ENCODE results near the gene COL16A1. TPM values are rescaled to one million over a fixed set of nuclear protein-coding genes. Genes with fewer than 3 reads are reported as not detected.
"Not testable (repeated sequence)": the region's sequence is repeated elsewhere in the genome, so short reads cannot be mapped to it uniquely, and the experiment has no call there.

Gene COL16A1
- total RNA-seq, 1 experiment from 2014 or later: 6.2 TPM

GRCh38 chr1:31707711-31708110 is 3.9 kb upstream of the COL16A1 start:
- H3K27ac Mint-ChIP-seq: peak overlapping the region in 2 of 3 experiments; percentile 45 to 65; a peak in 3 of 7 replicates
- Histone ChIP-seq H2BK5ac (ENCODE audit: insufficient read length, low read length) (no peak overlapping the region), H3K4ac (ENCODE audit: low read depth, low read length) (no peak overlapping the region), H3K9ac (ENCODE audit: extremely low read depth, insufficient read length, low read length) (no peak overlapping the region), H4K5ac (ENCODE audit: insufficient read length, low read depth, low read length) (no peak overlapping the region), H3K56ac (ENCODE audit: insufficient read length, low read depth, low read length) (no peak overlapping the region), H4K8ac (replicated peaks; ENCODE audit: insufficient read length, low read depth, low read length) (no peak overlapping the region), H3K27ac (ENCODE audit: insufficient read length, low read depth, low read length) (no peak overlapping the region), H3K4me2 (ENCODE audit: insufficient read depth, insufficient read length, low read length) (no peak overlapping the region), H3K23ac (ENCODE audit: insufficient read length, low read depth, low read length) (no peak overlapping the region), H3K18ac (ENCODE audit: insufficient read length, low read depth, low read length) (no peak overlapping the region), H3K14ac (ENCODE audit: insufficient read depth, low read length) (no peak overlapping the region), H2BK12ac (ENCODE audit: insufficient read length, low read depth, low read length) (no peak overlapping the region), H3K23me2 (ENCODE audit: insufficient read length, low read depth, low read length, poor library complexity, severe bottlenecking) (peaks cover 3% of the 10 kb centered on the region), H4K91ac (ENCODE audit: insufficient read length, low read depth, low read length) (no peak overlapping the region), H4K20me1 (ENCODE audit: control insufficient read depth, insufficient read depth, insufficient read length) (no peaks in the 10 kb centered on the region), H3K79me2 (ENCODE audit: insufficient read depth, low read length) (no peaks in the 10 kb centered on the region), H3T11ph (ENCODE audit: low read length) (no peak overlapping the region), H3K9me3 (ENCODE audit: control insufficient read depth, low read depth, low read length) (no peaks in the 10 kb centered on the region), H2AK5ac (ENCODE audit: insufficient read length, low read length) (no peak overlapping the region), H2BK15ac (ENCODE audit: low read depth, low read length) (no peak overlapping the region), H3K27me3 (ENCODE audit: insufficient read depth, low read length) (no peaks in the 10 kb centered on the region), H2AFZ (ENCODE audit: low read length) (no peak overlapping the region), H3K79me1 (ENCODE audit: insufficient read depth, low read depth, low read length, poor library complexity, severe bottlenecking) (no peaks in the 10 kb centered on the region), H2BK120ac (ENCODE audit: low read depth, low read length, poor library complexity, severe bottlenecking) (no peak overlapping the region), H2BK20ac (ENCODE audit: low read depth, low read length, poor library complexity, severe bottlenecking) (no peak overlapping the region), H3K4me1 (ENCODE audit: insufficient read depth, low read length) (peaks cover 7% of the 10 kb centered on the region; the same call in 1 of the 2 replicates)
- peak; percentile 34; the same call in 2 of the 3 replicates for TF ChIP-seq CTCF (conservative IDR thresholded peaks at IDR 0.05)
- H3K9me3 Mint-ChIP-seq: no peaks in the 10 kb centered on the region
- H3K4me3 Mint-ChIP-seq: no peak overlapping the region
- no peak for DNase-seq
- H3K36me3 Mint-ChIP-seq (ENCODE audit: insufficient read depth in 1 of 3, low read depth in 3 of 3): no peaks in the 10 kb centered on the region
- WGBS (ENCODE audit: extremely low coverage, insufficient read length, low lambda C conversion rate): no CpG with 5 or more reads among the region's 5 CpGs
- H3K4me1 Mint-ChIP-seq: peaks cover 44 to 51% of the 10 kb centered on the region in 2 experiments
- peaks cover 16% of the 10 kb centered on the region for H3K27me3 Mint-ChIP-seq (ENCODE audit: low read depth)

- H4K91ac ChIP-seq (ENCODE audit: insufficient read length, low read depth, low read length); H2BK120ac ChIP-seq (ENCODE audit: low read depth, low read length, poor library complexity, severe bottlenecking); H3K56ac ChIP-seq (ENCODE audit: insufficient read length, low read depth, low read length); H3K23me2 ChIP-seq (ENCODE audit: insufficient read length, low read depth, low read length, poor library complexity, severe bottlenecking); H3K18ac ChIP-seq (ENCODE audit: insufficient read length, low read depth, low read length); H2AFZ ChIP-seq (ENCODE audit: low read length); H3K9me3 ChIP-seq (ENCODE audit: control insufficient read depth, low read depth, low read length); H3K14ac ChIP-seq (ENCODE audit: insufficient read depth, low read length); H3T11ph ChIP-seq (ENCODE audit: low read length); H4K5ac ChIP-seq (ENCODE audit: insufficient read length, low read depth, low read length); H3K4me1 ChIP-seq (ENCODE audit: insufficient read depth, low read length); H3K9ac ChIP-seq (ENCODE audit: extremely low read depth, insufficient read length, low read length); H2BK12ac ChIP-seq (ENCODE audit: insufficient read length, low read depth, low read length); H4K20me1 ChIP-seq (ENCODE audit: control insufficient read depth, insufficient read depth, insufficient read length); H3K27ac ChIP-seq (ENCODE audit: insufficient read length, low read depth, low read length); H3K79me1 ChIP-seq (ENCODE audit: insufficient read depth, low read depth, low read length, poor library complexity, severe bottlenecking); H3K27ac Mint-ChIP-seq; H3K79me2 ChIP-seq (ENCODE audit: insufficient read depth, low read length); H2AK5ac ChIP-seq (ENCODE audit: insufficient read length, low read length); H3K27me3 ChIP-seq (ENCODE audit: insufficient read depth, low read length); H2BK15ac ChIP-seq (ENCODE audit: low read depth, low read length); H2BK20ac ChIP-seq (ENCODE audit: low read depth, low read length, poor library complexity, severe bottlenecking); H3K4ac ChIP-seq (ENCODE audit: low read depth, low read length); H3K4me2 ChIP-seq (ENCODE audit: insufficient read depth, insufficient read length, low read length); DNase-seq; H3K23ac ChIP-seq (ENCODE audit: insufficient read length, low read depth, low read length); H2BK5ac ChIP-seq (ENCODE audit: insufficient read length, low read length); H3K9me3 Mint-ChIP-seq; H3K36me3 Mint-ChIP-seq (ENCODE audit: insufficient read depth in 1 of 3, low read depth in 3 of 3); H4K8ac ChIP-seq (replicated peaks; ENCODE audit: insufficient read length, low read depth, low read length): not testable (repeated sequence)
- H3K4me3 Mint-ChIP-seq: 0 out of 5 replicates have a peak overlapping the region, but pooled peaks of 1 of the 2 experiments have one; percentile 16
- no CpG with 5 or more reads among the region's 4 CpGs for WGBS (ENCODE audit: extremely low coverage, insufficient read length, low lambda C conversion rate)
- H3K27me3 Mint-ChIP-seq (ENCODE audit: low read depth): peaks cover 16% of the 10 kb centered on the region
- H3K4me1 Mint-ChIP-seq: peaks cover 38 to 46% of the 10 kb centered on the region in 2 experiments
Observed at GRCh38 chr1:31707059-31707600, 3.3 kb upstream of the COL16A1 start.

All from H9 (cell line).